Measurements from ENCODE around the gene DDIT3. TPM values are rescaled to one million over a fixed set of nuclear protein-coding genes. Genes with fewer than 3 reads are reported as not detected.

Gene DDIT3
- total and polyA plus RNA-seq, 10 donors = 18.0 to 43.9 (median 23.0) TPM

DNA sequence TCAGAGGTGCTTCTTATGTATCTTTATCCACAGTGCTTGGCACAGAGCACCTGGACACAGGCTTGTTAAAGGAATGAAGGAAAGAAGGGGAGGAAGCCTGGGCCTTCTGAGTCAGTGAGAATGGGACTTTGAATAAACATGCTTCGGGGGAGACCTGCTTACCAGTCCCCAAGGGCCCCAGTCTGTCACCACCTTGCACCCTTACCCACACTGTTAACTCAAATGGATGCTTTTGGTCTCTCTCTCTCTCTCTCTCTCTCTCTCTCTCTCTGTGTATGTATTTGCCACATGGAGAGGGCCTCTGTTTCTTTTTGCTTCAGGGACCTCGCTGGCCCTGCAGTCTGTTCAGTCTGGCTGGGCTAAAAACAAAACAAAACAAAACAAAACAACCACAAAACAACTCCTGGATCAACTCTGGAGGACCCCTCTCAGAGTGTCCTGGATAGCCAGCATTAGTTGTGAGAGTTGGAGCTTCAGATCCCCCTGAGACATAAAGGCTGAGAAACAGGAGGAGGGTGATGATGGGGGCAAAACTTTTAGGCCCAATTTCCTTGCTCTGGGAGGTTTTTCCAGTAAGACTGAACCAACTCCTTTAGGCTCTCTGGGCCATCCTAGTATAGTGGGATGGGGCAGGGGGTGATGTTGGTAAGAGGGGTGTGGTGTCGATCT lies 31.5 kb upstream of the DDIT3 start:
- no peaks in the 10 kb centered on the region for H3K9me3 ChIP-seq
- no peak overlapping the region for H3K4me3 ChIP-seq
- peaks cover 6 to 23% (median 18%) of the 10 kb centered on the region in 6 donors for H3K4me1 ChIP-seq
- WGBS, 5 donors = 76 to 94% (median 85%) methylated on average over 3 of the region's 3 CpGs
- no peak overlapping the region for H3K27ac ChIP-seq
- H3K27me3 ChIP-seq (replicated peaks in 1 of 7) = peaks cover 0 to 46% (median 21%) of the 10 kb centered on the region in 7 donors
- no peak for TF ChIP-seq POLR2A (IDR thresholded peaks at IDR 0.05)
- TF ChIP-seq POLR2AphosphoS5 (IDR thresholded peaks at IDR 0.05) = no peak
- TF ChIP-seq, protein P1, sequence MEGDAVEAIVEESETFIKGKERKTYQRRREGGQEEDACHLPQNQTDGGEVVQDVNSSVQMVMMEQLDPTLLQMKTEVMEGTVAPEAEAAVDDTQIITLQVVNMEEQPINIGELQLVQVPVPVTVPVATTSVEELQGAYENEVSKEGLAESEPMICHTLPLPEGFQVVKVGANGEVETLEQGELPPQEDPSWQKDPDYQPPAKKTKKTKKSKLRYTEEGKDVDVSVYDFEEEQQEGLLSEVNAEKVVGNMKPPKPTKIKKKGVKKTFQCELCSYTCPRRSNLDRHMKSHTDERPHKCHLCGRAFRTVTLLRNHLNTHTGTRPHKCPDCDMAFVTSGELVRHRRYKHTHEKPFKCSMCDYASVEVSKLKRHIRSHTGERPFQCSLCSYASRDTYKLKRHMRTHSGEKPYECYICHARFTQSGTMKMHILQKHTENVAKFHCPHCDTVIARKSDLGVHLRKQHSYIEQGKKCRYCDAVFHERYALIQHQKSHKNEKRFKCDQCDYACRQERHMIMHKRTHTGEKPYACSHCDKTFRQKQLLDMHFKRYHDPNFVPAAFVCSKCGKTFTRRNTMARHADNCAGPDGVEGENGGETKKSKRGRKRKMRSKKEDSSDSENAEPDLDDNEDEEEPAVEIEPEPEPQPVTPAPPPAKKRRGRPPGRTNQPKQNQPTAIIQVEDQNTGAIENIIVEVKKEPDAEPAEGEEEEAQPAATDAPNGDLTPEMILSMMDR (IDR thresholded peaks at IDR 0.05 in 8 of 11, conservative IDR thresholded peaks at IDR 0.05 in 3 of 11) = no peak
- DNase-seq = no peak
- intact Hi-C loops (cut with DNase I; ENCODE audit: low total_unique reads) = no loop called here
- H3K36me3 ChIP-seq = no peaks in the 10 kb centered on the region

DNA sequence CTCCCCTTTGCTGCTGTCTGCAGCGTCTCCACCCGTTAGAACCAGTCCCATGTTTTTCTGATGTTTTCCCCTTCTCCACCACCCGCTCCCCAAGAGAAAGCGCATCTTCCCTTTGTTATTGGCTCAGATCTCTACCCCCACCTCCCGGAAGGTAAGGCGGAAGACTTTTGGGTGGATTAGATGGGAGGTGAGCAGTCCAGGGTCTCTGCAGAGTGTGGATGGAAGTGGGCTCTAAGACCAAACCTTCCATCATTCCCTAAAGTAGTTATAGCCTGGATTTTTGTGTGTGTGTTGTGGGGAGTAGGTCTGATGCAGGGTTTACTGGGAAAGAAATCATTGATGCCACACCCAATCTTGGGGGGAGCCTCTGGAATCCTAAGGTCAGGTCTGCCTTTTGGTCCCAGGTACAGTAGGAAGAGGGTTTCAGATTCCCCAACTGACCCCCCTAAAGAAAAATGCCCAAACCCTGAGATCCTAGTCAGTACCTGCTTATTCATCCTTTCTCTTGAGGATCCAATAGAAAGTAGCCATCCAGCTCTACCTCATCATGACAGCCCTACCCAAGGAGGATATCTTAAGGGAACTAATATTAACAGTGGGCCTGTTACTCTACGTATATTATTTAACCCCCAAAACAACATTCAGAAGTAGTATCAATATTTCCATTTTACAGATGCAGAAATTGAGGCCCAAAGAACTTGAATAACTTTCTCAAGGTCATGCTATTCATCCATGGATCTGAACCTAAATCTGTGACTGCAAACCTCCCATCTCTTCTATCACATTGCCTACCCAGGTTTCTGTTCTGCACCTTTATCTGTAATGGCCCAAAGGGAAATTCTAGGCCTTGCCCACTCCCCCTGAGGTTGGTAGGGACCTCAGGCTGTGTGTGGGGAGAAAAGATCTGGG lies 30.6 kb upstream of the DDIT3 start:
- Histone ChIP-seq H3K27me3 (replicated peaks in 1 of 7) (peaks cover 0 to 46% (median 21%) of the 10 kb centered on the region in 7 donors), H3K4me3 (peak overlapping the region in 2 of 8 donors; percentile 39 to 71), H3K4me1 (peaks cover 9 to 31% (median 25%) of the 10 kb centered on the region in 6 donors), H3K36me3 (no peaks in the 10 kb centered on the region), H3K27ac (no peak overlapping the region), H3K9me3 (no peaks in the 10 kb centered on the region)
- TF ChIP-seq, protein P1 (IDR thresholded peaks at IDR 0.05 in 8 of 11, conservative IDR thresholded peaks at IDR 0.05 in 3 of 11) = no peak
- TF ChIP-seq POLR2A (IDR thresholded peaks at IDR 0.05) (no peak), POLR2AphosphoS5 (IDR thresholded peaks at IDR 0.05) (no peak)
- 66 to 76% (median 72%) methylated on average over 7 of the region's 7 CpGs for WGBS, 5 donors
- intact Hi-C loops (cut with DNase I; ENCODE audit: low total_unique reads) = no loop called here
- DNase-seq = no peak

DNA sequence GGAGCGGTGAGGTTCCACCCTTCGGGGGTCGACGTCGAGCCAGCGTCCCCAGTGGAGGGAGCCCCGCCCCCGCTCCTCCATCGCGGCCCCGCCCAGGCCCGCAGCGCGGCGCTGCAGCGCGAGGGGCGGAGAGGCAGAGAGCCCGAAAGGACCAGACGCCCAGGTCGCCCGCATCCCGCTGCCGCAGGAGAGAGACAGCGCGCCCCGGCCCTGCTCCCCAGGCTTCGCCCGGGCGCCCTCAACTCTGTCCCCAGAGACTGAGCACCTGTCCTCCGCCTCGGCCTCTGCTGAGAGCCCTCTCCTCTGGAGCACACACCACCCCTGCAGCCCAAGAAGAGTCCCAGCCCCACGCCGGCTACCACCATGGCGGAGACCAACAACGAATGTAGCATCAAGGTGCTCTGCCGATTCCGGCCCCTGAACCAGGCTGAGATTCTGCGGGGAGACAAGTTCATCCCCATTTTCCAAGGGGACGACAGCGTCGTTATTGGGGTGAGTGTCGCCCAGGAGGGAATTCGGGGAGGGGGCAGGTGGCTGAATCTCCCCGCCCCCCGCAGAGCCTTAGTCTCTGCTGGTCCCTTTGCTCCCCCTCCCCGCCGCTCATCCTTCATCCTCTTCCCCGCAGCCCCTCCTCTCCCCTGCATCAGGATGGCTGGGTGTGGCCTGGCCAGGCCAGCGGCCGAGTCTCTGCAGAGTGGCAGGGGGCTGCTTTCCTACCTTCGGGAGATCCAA lies 29.8 kb upstream of the DDIT3 start, which contains the start of gene KIF5A:
Gene KIF5A, plus strand, starts transcription at position 136 of the 732 bp plus-strand sequence. Its CDS starts 228 bp downstream, at position 364.
- Histone ChIP-seq H3K27me3 (replicated peaks in 1 of 7) (peaks cover 0 to 46% (median 21%) of the 10 kb centered on the region in 7 donors), H3K36me3 (no peaks in the 10 kb centered on the region), H3K27ac (no peak within 1 kb of the TSS), H3K9me3 (no peaks in the 10 kb centered on the region), H3K4me3 (peak within 1 kb of the TSS; percentile 25 to 71 (median 40)), H3K4me1 (peaks cover 15 to 39% (median 33%) of the 10 kb centered on the region in 6 donors)
- DNase-seq = peak; percentile 87
- intact Hi-C loops (cut with DNase I; ENCODE audit: low total_unique reads) = no loop called here
- WGBS, 5 donors = 7 to 13% (median 8%) methylated on average over 23 to 52 of the region's 52 CpGs
- TF ChIP-seq POLR2AphosphoS5 (IDR thresholded peaks at IDR 0.05) = peak in 2 of 3 donors; percentile 40 to 41
- no peak for TF ChIP-seq POLR2A (IDR thresholded peaks at IDR 0.05)
- TF ChIP-seq, protein P1 (IDR thresholded peaks at IDR 0.05 in 8 of 11, conservative IDR thresholded peaks at IDR 0.05 in 3 of 11) = peak in 3 of 11 experiments; percentile 15 to 22 (median 22)

All from spleen (tissue), 11 donors.